EL (cell line): ENCODE data around the gene HASPIN.

Experiments used
- DNase-seq: peaks from one replicate; pipeline ENCODE4 v3.0.0-alpha.2; 2016

The HASPIN gene

GRCh38 chr17:3768769-3769168, 45.1 kb downstream of the HASPIN start:
- no peak for DNase-seq

DNA sequence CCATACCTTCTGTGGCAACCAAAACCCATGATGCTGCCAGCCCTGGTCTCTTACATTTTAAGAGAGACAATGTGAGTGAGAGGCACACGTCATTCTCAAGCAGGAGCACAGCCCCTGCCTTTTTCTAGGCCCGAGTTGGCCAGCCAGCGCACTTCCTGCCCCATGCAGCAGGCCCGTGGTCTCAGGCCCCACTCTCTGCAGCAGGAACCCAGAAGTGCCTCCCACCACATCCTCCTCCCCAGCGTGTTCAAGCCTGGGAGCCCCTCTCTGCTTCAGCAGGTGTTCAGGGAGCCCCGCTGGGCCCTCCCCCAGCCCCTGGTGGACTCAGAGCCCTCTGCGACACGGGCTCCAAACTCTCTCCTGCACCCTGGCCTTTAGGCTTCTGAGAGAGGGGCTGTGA, 46.8 kb downstream of the HASPIN start:
- no peak for DNase-seq

- no peak for DNase-seq
Observed at GRCh38 chr17:3771140-3771539, 47.4 kb downstream of the HASPIN start.

DNA sequence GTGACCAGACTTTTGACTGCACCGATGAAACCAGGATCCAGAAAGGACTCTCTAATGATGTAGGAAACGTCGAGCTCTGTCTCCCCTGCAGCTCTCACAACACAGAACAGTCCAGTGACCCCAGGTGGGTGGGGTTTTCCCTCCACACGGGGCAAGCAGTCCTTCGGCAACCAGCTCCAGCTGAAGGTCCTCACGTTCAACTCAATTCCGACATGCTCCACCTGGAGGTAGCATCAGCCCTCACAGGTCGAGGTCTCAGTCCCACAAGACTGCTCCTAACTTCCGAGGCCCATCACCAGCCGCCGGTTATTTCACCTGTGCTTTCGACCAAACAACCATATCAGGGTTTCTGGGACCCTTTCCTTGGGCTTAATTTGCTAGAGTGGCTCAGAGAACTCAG, 49.1 kb downstream of the HASPIN start:
- DNase-seq: no peak

DNA sequence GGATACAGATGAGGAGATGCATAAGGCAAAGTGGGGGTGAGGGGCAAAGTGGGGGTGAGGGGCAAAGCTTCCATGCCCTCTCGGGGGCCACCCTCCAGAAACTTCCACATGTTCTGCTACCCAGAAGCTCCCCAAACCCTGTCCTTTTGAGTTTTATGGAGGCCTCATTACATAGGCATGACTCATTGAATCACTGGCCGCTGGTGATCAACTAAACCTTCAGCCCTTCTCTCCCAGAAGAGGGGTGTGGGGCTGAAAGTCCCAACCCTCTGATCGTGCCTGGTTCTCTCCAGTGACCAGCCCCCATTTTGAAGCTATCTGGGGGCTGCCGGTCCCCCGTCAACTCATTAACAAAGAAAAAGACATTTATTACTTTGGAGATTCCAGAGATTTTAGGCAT, 49.8 kb downstream of the HASPIN start:
- peak; percentile 82 for DNase-seq

GRCh38 chr17:3773966-3774365, 50.3 kb downstream of the HASPIN start:
- DNase-seq: no peak
